NCI-H82 treated with DMSO at 0.1 percent for 48 hours (cell line): Measurements from ENCODE around the gene RGS1.

Source experiments
- DNase-seq: peaks from one replicate; lab custom pipeline; 2025; ENCODE audit not compliant: unreplicated experiment; lab: John Stamatoyannopoulos, UW

Gene RGS1

DNA sequence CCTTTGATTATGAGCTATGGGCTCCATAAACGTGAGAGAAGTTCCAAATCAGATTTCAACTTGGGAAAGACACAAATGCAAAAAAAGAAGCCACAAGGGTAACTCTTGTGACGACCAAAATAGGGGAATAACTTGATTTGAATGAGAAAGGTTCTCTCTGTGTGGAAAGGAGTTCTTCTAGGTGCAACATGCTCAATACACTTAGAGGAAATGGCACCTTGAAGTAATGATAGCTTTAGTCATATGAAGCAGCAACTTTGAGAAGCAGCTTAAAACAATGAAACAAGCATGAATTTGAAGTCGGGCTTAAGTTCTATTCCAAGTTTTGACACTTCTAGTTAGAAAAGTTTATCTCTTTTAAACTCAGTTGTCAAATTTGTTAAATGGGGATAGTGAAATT is 21.8 kb upstream of the RGS1 start:
- DNase-seq = no peak

GRCh38 chr1:192554904-192555303 is 20.7 kb upstream of the RGS1 start:
- no peak for DNase-seq

DNA sequence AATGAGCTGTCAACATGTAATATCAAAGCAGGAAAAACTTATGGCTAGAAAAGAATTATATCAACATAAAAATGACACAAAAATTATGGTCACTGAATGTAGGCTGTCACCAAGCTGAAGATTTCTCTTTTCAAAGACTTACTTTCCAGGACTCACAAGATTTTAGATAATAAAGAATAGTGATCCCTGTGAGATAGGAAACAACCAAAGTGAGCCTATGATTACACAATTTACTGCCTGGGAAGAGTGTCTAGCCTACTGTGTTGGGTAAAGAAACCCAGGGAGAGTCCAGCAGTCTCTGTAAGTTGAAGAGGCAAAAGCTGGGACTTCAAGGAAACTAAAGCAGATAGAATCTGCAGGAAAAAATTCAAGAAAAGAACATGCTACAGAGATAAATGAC is 20.2 kb upstream of the RGS1 start:
- DNase-seq = no peak

GRCh38 chr1:192557841-192558595 is 17.6 kb upstream of the RGS1 start:
- DNase-seq = no peak

GRCh38 chr1:192559115-192560006 is 16.2 kb upstream of the RGS1 start:
- no peak for DNase-seq

DNA sequence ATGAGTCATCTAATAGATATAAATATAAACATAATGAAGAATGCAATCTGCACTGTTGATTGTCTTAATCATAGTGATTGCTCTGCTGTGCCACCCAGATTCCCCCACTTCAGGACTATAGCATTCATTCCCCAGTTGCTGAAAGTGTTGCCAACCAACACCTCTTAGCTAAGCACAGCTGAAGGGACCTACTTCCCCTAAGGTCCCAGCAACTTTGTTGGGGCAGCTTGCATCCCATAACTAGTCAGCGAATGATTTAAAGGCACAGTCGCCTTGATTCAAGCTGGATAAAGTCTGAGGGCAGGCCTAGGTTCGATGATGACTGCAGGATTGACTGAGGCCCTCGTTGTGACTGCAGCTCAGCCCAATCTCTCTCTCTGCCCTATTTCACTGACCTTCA is 14.3 kb upstream of the RGS1 start:
- DNase-seq = no peak

- no peak for DNase-seq
Observed at GRCh38 chr1:192563129-192563528, 12.4 kb upstream of the RGS1 start.

DNA sequence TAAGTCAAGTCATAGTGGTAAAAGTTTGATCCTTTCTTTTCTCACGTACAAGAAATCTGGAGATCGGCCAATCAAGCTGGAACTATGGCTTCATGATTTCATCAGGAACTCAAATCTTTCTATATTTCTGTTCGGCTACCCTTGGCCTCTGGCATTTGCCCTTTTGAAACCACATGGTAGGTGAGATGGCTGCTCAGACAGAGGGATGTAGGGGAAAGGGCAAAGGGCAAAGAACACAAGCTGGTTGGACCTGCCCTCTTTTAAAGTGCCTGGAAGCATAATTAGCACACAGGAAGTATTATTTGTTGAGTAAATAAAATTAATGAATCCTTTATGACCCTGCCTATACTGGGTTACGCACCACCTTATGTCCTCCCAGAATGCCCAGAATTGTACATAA is 11.5 kb upstream of the RGS1 start:
- no peak for DNase-seq

DNA sequence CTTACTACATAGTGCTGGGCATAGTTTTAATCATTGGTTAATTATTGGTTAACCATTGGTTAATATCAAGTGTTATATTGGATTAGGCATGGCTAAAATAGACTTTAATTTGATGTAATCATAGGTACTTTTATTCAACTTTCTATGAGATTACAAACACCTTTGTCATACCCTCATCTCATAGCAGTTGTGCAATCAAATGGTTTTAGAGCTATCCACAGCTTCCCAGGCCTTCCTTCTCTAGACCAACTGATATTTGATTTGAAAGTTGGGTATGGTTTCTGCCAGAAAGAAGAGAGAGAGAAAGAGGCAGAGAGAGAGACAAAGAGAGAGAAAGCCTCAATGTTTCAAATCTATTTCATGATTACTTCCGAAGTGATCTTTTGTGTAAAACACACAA is 9.6 kb upstream of the RGS1 start:
- DNase-seq = no peak

DNA sequence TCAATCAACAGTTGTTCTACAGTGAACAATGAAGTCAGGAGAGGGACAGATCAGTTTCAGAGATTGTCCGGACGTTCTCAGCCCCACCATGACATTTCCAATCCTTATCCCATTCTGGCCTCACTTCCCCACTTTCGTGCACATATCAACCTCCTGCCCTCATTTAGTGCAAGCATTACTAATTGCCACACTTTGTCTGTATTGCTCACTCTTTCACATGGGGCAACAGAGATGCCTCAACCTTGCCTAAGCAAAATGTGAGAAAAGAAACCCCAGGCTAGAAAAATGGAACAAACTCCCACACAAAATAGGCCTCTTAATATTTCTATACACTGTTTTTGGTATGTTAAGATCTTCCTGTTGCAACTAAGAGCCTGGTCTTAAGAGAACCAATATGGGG is 8.9 kb upstream of the RGS1 start:
- no peak for DNase-seq

DNA sequence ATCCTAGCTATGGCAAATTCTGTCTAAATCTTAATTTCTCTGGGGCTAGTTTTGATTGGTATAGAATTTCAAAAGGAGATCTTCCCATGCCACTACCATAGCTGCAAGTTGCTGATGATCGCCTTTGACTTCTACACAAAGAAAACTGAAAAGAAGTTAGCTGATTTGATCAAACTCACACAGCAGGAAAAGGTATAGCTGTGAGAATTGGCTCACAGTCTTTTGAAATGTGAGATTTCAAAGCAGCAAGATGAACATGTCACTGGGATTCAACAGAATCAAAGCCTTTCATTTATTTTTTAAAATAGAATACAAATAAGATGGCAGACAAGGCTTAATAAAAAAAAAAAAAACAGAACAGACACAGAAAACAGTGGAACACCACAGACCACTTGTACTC is 7.5 kb upstream of the RGS1 start:
- DNase-seq = no peak

DNA sequence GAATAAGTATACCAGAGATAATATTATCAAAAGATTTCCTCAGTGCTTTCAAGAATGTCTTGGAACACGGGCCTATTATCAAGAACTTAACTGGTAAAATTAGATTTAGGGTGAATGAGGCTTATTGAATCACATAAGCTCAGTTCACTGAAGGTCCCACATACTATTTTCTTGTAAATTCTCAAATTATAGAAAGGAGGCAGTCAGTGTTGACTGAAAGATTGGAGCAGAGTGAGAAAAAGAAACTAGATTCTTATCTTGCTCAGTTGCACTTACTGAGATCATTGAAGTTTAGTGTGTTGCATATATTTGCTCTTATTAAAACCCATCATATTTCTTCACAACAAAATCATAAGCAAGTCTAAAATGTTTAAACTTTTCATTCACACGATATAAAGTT is 3.9 kb upstream of the RGS1 start:
- DNase-seq = no peak

DNA sequence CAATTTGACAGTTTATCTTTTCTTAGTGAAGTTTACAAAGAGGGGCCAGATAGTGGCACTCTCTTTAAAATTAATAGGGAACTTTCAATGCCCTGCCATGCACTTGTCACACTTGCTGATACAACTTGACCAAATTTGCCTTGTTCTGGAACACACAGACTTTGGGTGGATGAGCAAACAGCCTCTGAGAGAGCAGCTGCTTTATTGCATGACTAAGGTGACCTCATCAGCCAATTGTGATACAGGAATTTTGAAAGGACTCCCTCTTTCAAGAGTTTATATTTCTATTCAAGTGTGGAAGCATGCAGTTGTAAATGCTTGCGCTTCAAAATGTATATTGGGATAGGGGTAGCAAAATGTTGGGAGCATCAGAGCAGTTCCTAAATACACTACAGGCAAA is 2.1 kb upstream of the RGS1 start:
- DNase-seq = no peak

- no peak for DNase-seq
Observed at GRCh38 chr1:192574073-192574472, 1.5 kb upstream of the RGS1 start.

DNA sequence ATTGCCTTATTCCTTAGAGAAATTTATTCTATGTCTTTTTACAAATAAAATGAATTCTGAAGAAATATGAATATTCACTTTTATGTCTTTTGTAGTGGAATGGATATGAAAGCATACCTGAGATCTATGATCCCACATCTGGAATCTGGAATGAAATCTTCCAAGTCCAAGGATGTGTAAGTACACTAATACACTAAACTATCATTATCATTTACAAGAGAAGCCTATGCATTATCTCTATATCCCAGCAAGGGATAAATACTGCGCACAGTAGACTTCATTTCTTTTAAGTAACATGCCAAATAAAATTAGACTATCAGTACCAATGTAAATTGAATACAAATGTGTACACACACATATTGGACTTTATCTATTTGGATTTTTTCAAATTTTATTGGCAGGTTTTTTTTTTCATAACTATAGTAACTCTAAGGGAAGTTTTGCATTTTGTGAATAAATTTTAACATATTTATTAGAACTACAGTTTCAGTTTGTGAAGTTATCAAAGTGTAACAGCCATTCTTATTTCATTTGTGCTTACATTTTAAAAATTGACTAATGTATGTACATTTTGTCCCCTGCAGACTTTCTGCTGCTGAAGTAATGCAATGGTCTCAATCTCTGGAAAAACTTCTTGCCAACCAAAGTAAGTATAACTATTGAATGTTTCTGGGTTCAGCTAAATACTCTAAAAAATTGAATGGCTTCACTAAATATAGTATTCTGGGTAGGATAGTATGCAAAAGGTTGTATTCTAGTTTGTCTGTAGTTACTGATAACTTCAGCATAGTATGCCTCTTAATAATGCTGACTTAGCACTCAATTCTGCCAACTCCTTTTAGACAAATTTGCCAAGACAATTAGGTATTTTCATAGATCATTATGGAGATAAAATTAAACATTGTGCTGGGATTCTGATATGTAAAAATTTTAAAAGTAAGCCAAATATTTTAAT is 894 bp downstream of the RGS1 start:
- DNase-seq = no peak

DNA sequence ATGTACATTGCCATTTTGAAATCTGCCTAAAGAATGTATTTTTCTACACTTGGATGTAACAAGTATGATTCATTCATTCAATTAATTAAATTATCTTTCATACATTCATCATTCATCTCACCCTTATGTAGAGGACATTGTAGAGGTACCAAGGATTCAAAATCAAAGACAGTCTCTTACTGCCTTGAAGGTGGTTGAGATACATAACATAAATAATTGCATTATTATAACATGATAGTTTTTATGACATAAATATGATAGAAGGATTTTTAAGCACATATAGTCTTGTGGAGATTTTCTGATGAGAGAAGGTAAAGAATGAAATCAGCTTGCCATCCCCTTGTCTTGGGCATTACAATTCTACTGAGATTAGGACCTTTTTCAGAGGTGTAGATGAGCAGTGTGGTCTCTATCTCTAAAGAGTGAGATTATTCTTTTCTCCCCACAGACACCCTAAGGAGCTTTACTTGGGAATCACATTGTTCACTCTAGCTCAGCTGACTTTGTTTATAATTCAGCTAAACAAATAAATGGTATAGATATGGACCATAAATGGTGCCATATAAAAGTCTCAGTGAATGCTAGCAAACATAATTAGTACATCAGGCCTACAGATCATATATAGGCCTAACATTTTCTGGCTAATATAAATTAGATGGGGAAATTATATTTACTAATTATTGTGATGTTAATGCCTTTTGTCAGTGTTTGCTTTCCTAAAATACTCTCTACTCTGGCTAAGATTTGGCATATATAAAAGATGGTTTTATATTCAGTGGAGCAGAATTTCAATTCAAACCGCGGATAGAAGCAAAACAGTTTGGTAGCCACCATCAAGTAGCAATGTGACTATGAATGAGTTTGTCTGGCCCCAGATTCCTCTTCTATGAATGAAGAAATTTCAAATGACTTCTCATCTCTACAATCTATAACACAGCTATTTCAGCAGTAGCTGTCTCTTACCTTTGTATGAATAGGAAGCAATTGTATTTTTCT is 1.9 kb downstream of the RGS1 start:
- no peak for DNase-seq

- no peak for DNase-seq
Observed at GRCh38 chr1:192578144-192578909, 2.8 kb downstream of the RGS1 start.

GRCh38 chr1:192579010-192579738 is 3.6 kb downstream of the RGS1 start:
- peak; percentile 16 for DNase-seq
